Kidney epithelial cell (primary cell): ENCODE results near the gene PAPPA2. TPM values are rescaled to one million over a fixed set of nuclear protein-coding genes. Genes with fewer than 3 reads are reported as not detected.

Source experiments
- DNase-seq: peaks from one replicate; pipeline ENCODE4 v3.0.0-alpha.2; 2010; ENCODE audit warnings: low read depth
- H3K27me3 ChIP-seq: 2 replicates; pipeline ENCODE4 v1.6.0; 2011; ENCODE audit warnings: low read length; ENCODE audit not compliant: control insufficient read depth, insufficient read depth
- H3K36me3 ChIP-seq: 2 replicates; pipeline ENCODE4 v1.5.1; 2011; ENCODE audit warnings: low read length; ENCODE audit not compliant: control insufficient read depth, insufficient read depth
- H3K4me3 ChIP-seq: 2 replicates; pipeline ENCODE4 v1.5.1; 2011; ENCODE audit warnings: low read depth, mild to moderate bottlenecking, control low read depth, low read length
- total RNA-seq: library from RNA; depleted of rRNA; stranded (reverse); fragments of >200 nt; gene quantifications from 2 replicates; pipeline ENCODE4 v1.2.3, GENCODE V29; 2015
- TF ChIP-seq, protein P1 (sequence below): IDR thresholded peaks from 2 replicates; pipeline ENCODE4 v1.5.1; 2011; ENCODE audit warnings: mild to moderate bottlenecking, moderate library complexity, low read length, control low read depth, inconsistent platforms; ENCODE audit not compliant: insufficient read depth, poor library complexity, severe bottlenecking

PAPPA2 gene
- total RNA-seq, 1 donor from 2014 or later: 6.9 TPM

DNA sequence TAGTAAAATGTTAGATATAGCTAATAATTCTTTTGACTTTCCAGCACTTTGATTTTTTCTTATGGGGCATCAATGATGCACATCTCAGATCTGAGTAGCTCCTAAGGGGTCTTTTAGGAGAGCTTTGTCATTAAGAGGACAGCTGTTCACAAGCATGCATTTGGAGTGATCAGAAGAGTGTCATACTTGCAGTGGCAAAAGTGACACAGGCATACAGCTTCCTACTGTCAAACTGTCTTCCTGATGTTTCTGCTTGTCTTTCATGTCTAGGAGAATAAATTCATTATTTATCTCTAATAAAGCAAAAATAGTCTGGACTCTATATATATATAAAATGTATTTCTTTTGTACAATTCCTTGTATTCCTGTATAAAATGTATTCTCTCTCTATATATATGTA is 273.0 kb downstream of the PAPPA2 start:
- Histone ChIP-seq H3K36me3 (no peaks in the 10 kb centered on the region), H3K27me3 (no peaks in the 10 kb centered on the region), H3K4me3 (no peak overlapping the region)
- DNase-seq: no peak
- TF ChIP-seq, protein P1, sequence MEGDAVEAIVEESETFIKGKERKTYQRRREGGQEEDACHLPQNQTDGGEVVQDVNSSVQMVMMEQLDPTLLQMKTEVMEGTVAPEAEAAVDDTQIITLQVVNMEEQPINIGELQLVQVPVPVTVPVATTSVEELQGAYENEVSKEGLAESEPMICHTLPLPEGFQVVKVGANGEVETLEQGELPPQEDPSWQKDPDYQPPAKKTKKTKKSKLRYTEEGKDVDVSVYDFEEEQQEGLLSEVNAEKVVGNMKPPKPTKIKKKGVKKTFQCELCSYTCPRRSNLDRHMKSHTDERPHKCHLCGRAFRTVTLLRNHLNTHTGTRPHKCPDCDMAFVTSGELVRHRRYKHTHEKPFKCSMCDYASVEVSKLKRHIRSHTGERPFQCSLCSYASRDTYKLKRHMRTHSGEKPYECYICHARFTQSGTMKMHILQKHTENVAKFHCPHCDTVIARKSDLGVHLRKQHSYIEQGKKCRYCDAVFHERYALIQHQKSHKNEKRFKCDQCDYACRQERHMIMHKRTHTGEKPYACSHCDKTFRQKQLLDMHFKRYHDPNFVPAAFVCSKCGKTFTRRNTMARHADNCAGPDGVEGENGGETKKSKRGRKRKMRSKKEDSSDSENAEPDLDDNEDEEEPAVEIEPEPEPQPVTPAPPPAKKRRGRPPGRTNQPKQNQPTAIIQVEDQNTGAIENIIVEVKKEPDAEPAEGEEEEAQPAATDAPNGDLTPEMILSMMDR: no peak

DNA sequence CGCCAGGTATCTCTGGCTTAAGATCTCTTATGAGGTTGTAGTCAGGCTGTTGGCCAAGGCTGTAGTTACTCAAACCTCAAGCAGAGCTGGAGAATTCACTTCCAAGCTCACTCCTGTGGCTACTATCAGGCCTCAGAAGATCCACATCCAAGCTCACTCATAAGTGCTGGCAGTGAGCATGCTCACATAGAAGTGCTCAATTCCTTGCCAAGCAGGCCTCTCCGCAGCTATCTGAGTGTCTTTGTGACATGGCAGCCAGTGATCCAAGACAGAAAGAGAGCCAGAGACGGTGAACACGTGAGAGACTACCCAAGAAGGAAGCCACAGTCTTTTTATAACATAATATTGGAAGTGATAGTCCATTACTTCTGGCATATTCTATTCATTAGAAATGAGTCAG is 278.2 kb downstream of the PAPPA2 start:
- TF ChIP-seq, protein P1: no peak
- DNase-seq: no peak
- Histone ChIP-seq H3K27me3 (no peaks in the 10 kb centered on the region), H3K4me3 (no peak overlapping the region), H3K36me3 (no peaks in the 10 kb centered on the region)

DNA sequence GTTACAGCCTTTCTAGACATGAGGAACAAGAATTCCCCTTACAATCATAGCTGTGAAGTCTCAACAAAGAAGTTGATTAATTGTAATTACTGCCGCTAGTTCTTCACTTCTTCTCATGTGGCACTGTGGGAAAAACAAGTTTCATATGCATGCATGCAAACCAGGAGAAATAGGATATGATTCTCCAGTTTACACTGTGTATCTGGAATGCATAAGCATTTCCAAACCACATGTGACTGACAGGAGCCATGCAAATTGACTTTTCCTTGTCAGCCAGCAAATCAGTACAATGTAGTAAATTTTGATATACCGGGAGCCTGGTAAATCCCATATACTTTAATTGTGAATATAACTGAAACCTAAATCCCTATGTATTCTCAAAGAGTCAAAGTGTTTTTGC is 279.3 kb downstream of the PAPPA2 start:
- Histone ChIP-seq H3K4me3 (no peak overlapping the region), H3K27me3 (no peaks in the 10 kb centered on the region), H3K36me3 (no peaks in the 10 kb centered on the region)
- TF ChIP-seq, protein P1: no peak
- no peak for DNase-seq

DNA sequence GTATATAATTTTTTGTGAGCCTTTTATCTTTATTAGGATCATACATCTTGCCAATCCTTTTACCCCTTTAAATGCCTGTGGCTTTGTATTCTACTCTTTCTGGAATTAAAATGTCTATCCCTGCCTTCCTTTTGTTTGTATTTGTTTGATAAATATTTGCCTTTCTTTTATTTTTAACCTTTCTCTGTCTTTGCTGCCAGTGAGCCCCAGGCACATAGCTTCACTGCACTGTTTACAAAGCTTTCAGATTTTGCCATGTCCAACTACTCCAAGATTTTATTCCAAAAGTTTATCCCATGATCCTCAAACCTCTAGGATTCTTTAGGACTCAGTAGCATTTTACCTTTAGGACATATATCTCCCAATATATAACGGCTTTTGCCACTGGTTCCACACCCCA is 281.2 kb downstream of the PAPPA2 start:
- DNase-seq: no peak
- TF ChIP-seq, protein P1: no peak

DNA sequence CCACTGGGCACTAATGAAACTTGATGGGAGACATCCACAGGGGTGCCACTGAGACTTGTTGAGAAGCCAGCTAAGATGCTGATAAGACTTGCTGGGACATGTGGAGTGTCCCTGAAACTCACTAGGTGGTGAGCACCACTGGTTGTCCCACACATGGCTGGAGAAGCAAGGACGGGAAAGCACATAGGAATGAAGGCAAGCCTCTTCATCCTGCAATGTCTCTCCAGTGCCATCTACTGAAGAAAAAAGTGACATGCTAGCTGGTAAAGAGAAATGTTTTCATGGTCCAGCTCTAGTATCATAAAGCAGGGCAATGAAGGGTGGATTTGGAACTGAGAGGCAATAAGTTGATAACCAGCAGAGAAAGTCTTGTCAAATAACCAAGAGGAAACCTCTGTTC is 283.0 kb downstream of the PAPPA2 start:
- TF ChIP-seq, protein P1: peak; percentile 40

More for the DNA sequence above, 281.2 kb downstream of the PAPPA2 start:
- Histone ChIP-seq H3K36me3 (no peaks in the 10 kb centered on the region), H3K27me3 (no peaks in the 10 kb centered on the region), H3K4me3 (no peak overlapping the region)

DNA sequence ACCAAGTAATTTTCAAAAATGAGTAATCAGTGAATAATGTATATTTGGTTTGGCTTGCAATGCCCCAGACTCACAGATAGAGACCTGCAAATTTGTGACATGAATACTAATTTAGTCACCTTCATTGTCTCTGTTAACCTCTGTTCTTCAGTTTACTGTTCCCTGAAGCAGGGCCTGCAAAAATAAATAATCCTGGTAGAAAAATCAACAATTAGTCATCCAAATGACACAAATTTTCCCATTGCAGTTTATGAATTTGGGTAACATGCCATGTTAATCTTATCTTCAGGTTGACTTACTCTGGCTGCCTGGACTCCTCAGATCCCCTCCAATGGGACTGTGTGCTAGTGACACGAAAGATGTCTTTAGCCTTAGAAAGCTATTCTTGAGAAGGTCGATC is 289.5 kb downstream of the PAPPA2 start:
- H3K27me3 ChIP-seq: no peaks in the 10 kb centered on the region
- TF ChIP-seq, protein P1: no peak
- DNase-seq: no peak
- H3K36me3 ChIP-seq: no peaks in the 10 kb centered on the region
- no peak overlapping the region for H3K4me3 ChIP-seq

More for the DNA sequence above, 283.0 kb downstream of the PAPPA2 start:
- no peaks in the 10 kb centered on the region for H3K27me3 ChIP-seq
- DNase-seq: no peak
- no peaks in the 10 kb centered on the region for H3K36me3 ChIP-seq
- H3K4me3 ChIP-seq: no peak overlapping the region
